Stimulated activated CD4-positive, alpha-beta T cell treated with anti-CD3 and anti-CD28 coated beads, Interleukin-12 subunit alpha, Interleukin-12 subunit beta, amount 100 ng/mL, for 24 hours (primary cell): Measurements from ENCODE around the gene NPR3.
A peak's percentile ranks its signal among the peaks of the same experiment; 100 is the strongest.

Experiments used
- DNase-seq, 2 experiments: peaks; one replicate each; pipeline ENCODE4 v3.0.0-alpha.2; 2020; ENCODE audit warnings: low read depth in 2 of 2

NPR3 gene

GRCh38 chr5:32710550-32711361 is at the start of gene NPR3:
Gene NPR3 (plus strand): TSS chr5:32711321. CDS start chr5:32711777, 456 bp downstream.
- DNase-seq, result no peak

- no peak for DNase-seq
These were observed 46.6 kb upstream of the NPR3 start for GRCh38 chr5:32664523-32664922.

- no peak for DNase-seq
These were observed 42.6 kb upstream of the NPR3 start for GRCh38 chr5:32668552-32668951.

GRCh38 chr5:32673272-32673671 is 37.8 kb upstream of the NPR3 start:
- no peak for DNase-seq

DNA sequence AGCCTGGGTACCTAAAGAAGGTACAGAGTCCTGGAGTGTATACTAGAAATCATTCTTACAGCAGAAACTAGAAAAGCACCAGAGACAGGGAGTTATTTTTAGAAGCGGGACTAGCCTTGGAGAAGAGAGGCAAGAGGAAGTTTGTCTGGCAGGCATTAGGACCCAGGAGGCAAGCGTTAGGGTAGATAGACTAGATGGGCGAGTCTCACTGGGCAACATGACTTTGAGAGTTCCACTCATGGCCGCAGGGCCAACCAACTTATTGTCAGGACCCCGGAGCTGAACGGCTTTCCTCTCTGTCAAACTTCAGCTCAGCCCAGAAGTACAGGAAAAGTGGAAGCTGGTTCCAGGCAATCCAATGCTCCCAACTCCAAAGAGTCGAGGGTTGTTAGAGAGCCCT is 34.1 kb upstream of the NPR3 start:
- DNase-seq, result no peak

DNA sequence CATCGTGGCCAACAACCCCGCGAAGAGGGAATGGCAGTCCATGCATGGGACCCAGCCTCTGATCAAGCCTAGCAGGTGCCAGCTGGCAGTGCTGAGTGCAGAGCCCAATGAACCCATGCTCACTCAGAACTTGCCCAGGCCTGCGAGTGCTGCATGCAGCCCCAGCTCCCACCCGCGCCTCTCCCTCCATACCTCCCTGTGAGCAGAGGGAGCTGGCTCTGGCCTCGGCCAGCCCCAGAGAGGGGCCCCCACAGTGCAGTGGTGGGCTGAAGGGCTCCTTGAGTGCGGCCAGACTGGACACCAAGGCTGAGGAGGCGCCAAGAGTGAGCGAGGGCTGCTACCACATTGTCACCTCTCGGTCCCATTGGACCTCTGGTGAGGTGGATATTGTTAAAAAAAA is 32.6 kb upstream of the NPR3 start:
- DNase-seq, result no peak

DNA sequence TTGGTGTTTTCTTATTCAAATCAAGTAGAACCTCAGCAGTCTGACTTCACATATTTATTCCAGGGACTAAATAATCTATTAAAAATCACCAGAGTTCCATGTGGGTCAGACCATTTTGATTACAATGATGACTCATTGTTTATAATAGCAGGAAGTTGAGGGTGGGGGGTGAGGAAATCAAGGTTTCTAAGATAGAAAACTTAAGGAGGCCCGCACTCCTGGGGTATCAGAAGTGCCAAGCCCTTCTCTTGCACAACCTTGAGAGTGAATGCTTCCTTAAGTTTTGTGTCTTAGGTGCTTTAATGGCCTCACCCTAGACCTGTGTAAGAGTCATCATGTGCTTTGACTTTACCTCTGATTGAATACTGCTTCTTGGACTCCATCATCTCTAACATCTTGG is 31.9 kb upstream of the NPR3 start:
- no peak for DNase-seq

- DNase-seq, result no peak
These were observed 30.9 kb upstream of the NPR3 start for GRCh38 chr5:32680183-32680582.

GRCh38 chr5:32683125-32683524 is 28.0 kb upstream of the NPR3 start:
- DNase-seq, result no peak

GRCh38 chr5:32684260-32684659 is 26.9 kb upstream of the NPR3 start:
- no peak for DNase-seq

GRCh38 chr5:32686799-32687498 is 24.2 kb upstream of the NPR3 start:
- no peak for DNase-seq

DNA sequence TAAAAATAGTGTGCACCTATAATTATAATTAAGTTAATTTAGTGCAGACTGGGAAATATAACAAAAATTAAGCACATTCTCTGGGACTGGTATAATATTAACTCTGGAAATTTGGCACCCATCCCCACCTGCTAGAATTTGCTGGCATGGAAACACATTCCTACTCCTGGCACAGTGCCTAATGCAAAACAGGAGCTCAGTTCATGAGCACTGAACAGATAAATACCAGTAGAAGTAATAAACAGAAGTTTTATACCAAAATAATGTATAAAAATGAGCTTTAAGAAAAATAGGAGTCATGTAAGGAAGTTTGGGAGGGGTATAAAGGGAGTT is 23.7 kb upstream of the NPR3 start:
- no peak for DNase-seq

DNA sequence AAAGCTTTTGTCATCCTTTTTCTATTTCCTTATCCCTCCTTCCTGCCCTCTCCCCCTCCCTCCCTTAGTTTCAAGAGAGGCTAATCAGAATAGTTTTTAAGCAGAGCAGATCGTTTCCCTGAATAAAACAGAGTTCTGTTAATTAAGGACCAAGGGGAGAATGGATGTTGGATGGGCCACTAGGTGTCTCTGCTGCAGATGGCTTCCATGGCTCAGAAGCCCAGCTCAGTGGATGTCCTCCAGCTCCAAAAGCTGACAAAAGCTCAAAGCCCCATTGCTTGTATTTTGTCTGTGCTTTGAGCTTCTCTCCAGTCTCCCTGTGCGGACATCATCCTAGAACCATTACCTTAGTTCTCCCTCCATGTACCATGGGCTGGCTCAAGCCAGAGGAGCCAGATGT is 21.0 kb upstream of the NPR3 start:
- no peak for DNase-seq

GRCh38 chr5:32690666-32691065 is 20.5 kb upstream of the NPR3 start:
- DNase-seq, result no peak

- no peak for DNase-seq
These were observed 18.9 kb upstream of the NPR3 start for GRCh38 chr5:32692036-32692746.

GRCh38 chr5:32703957-32704356 is 7.2 kb upstream of the NPR3 start:
- no peak for DNase-seq

GRCh38 chr5:32707418-32707997 is 3.6 kb upstream of the NPR3 start:
- DNase-seq, result no peak

DNA sequence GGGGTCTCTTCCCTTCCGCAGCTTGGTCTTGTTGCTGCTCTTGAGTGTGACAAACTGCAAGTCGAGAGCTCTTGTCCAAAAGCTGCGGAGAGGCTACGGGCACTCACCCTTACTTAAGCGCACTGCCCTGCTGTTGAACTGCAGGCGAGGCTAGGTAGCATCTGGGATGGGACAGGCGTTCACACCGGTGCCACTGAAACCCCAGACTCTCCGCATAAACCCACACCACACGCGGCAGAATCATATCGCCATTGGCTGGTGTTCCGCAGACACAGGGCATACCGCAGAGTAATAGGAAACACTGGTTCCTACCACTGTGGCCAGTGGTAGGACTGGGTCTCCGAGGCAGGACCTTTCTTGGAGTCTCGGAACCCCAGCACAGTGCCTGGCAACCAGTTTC is 2.2 kb upstream of the NPR3 start:
- no peak for DNase-seq

DNA sequence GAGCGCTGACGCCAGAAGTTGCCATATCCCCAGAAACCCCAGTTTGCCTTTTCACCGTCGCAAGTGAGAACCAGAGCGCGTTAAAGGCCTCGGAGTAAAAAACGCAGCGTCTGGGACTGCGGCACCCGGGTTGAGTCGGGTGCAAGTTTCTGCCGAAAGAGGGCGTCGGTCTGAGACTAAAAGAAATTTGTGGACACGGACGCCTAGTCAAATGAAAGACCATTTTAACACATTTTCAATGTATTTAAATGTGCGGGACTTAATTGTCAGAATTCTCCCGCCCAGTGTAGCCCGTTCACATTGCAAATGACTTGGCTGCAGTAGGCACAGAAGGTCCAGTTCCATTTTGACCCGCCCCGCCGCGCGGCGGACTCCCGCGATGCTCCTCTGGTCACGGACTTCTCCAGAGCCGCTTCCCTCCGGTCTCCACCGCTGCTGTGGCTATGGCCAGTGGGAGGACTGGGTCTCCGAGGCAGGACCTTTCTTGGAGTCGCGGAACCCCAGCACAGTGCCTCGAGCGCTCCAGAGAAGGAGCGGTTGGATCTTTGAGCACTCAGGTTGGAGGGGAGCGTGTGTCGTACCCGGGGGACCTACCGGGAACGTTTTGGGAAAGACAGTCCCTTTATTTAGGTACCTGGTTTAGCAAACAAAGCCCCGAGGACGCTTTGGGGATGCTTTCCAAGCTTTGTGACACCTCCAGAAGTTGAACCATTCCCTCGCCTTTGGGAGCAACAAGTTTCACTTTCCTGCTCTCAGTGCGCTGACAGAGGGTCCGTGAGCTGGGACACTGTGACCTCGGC is 1.2 kb upstream of the NPR3 start:
- peak in 1 of 2 experiments; percentile 59 for DNase-seq

- no peak for DNase-seq
These were observed 200 bp downstream of the NPR3 start for GRCh38 chr5:32711362-32711680.

DNA sequence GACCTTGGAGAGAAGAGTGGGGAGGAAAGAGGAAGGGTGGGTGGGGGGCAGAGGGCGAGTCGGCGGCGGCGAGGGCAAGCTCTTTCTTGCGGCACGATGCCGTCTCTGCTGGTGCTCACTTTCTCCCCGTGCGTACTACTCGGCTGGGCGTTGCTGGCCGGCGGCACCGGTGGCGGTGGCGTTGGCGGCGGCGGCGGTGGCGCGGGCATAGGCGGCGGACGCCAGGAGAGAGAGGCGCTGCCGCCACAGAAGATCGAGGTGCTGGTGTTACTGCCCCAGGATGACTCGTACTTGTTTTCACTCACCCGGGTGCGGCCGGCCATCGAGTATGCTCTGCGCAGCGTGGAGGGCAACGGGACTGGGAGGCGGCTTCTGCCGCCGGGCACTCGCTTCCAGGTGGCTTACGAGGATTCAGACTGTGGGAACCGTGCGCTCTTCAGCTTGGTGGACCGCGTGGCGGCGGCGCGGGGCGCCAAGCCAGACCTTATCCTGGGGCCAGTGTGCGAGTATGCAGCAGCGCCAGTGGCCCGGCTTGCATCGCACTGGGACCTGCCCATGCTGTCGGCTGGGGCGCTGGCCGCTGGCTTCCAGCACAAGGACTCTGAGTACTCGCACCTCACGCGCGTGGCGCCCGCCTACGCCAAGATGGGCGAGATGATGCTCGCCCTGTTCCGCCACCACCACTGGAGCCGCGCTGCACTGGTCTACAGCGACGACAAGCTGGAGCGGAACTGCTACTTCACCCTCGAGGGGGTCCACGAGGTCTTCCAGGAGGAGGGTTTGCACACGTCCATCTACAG is 760 bp downstream of the NPR3 start:
- DNase-seq, result no peak
